ENCODE results near the gene RAPGEF4.

RAPGEF4 gene

DNA sequence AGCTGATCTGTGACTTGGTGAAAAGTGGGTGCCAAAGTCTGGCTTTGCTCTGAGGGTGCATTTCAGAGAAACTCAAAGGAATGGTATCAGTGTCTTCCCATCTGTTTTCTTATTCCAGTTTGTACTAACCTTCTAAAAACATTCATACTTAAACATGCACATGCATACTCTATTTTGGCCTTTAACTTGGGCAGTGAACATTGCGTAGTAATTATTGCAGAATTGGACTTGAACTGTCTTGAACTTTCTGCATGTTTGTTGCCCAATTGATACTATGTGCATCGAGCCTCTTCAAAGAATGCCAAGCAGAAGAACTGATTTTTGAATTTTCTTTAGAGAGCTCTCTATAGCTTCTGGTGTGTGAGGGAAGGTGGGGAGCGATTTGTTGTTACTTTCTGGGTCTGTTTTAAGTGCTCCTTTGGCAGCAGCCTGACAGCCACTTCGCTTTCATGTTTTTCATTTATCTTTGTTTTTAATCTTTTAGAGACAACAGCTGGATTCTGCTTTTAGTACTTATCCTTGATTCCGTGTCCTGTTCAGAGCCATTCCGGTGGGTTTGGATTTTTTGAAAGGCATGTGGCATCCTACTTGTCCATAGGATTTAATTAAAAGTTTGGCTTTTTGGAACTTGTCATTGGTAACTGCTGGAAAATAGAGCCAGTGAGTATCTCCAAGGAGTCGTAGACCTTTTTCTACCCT lies 159.2 kb downstream of the RAPGEF4 start:
- H4K8ac ChIP-seq (ENCODE audit: low read depth, low read length), result no peak overlapping the region
- DNase-seq, result no peak
- H3K9ac ChIP-seq (ENCODE audit: low read length), result no peak overlapping the region
- H3K4me2 ChIP-seq (ENCODE audit: low read length), result no peak overlapping the region
- H2BK12ac ChIP-seq (ENCODE audit: low read length), result no peak overlapping the region
- no peak overlapping the region for H2AFZ ChIP-seq (ENCODE audit: insufficient read depth, low read length, poor library complexity)
- no peak overlapping the region for H2BK120ac ChIP-seq (ENCODE audit: insufficient read depth, low read length, poor library complexity)
- H3K4ac ChIP-seq (ENCODE audit: low read depth, low read length), result no peak overlapping the region
- H3K14ac ChIP-seq (ENCODE audit: low read length), result no peak overlapping the region
- no peak overlapping the region for H3K23ac ChIP-seq (ENCODE audit: low read length)
- H3K4me3 ChIP-seq (ENCODE audit: low read depth, low read length), result no peak overlapping the region
- H3K79me1 ChIP-seq (ENCODE audit: low read length), result no peaks in the 10 kb centered on the region
- H3K18ac ChIP-seq (ENCODE audit: low read length), result no peak overlapping the region
- H2BK5ac ChIP-seq (ENCODE audit: low read depth, low read length, poor library complexity), result no peak overlapping the region
- H3K9me3 ChIP-seq (ENCODE audit: insufficient read depth, low read depth, low read length), result peaks cover 3% of the 10 kb centered on the region
- H3K4me1 ChIP-seq (ENCODE audit: control insufficient read depth in 1 of 2, insufficient read depth in 2 of 2, low read length in 2 of 2), result no peaks in the 10 kb centered on the region
- peaks cover under 1% of the 10 kb centered on the region for H3K27me3 ChIP-seq (ENCODE audit: insufficient read depth, low read length)
- no peaks in the 10 kb centered on the region for H3K36me3 ChIP-seq (ENCODE audit: control insufficient read depth in 1 of 2, insufficient read depth in 2 of 2, low read length in 2 of 2)
- no peak overlapping the region for H2AK5ac ChIP-seq (ENCODE audit: low read length)
- no peaks in the 10 kb centered on the region for H3K79me2 ChIP-seq (ENCODE audit: control insufficient read depth, insufficient read depth, low read length, poor library complexity)
- H4K12ac ChIP-seq (ENCODE audit: low read depth, low read length), result no peak overlapping the region
- no peak overlapping the region for H3K27ac ChIP-seq (ENCODE audit: low read depth, low read length)
- no CpG with 5 or more reads among the region's 7 CpGs for WGBS (ENCODE audit: extremely low coverage, insufficient coverage, insufficient read length)
- H4K91ac ChIP-seq (ENCODE audit: low read depth, low read length), result no peak overlapping the region

DNA sequence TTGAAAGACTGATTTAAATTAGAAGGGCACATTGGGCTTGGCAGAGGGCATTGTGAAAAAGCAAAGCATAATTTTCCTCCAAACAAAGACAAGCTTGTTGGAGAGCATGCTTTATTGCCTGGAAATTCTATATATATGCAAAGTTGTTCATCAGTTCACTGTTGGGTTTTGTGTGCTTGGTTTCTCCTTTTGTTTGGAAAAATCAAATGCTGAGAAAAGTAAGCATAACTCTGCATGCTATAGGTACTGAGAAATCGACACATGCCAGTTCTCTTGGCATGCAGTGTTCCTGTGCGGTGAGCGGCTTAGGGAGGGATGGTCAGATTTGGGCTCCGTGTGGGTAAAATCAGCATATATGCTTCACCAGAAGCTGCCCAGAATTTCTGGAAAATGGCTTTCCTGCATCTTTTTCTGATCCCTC lies 161.0 kb downstream of the RAPGEF4 start:
- Histone ChIP-seq H3K9ac (ENCODE audit: low read length) (no peak overlapping the region), H3K4ac (ENCODE audit: low read depth, low read length) (no peak overlapping the region), H3K4me3 (ENCODE audit: low read depth, low read length) (no peak overlapping the region), H3K27me3 (ENCODE audit: insufficient read depth, low read length) (peaks cover 2% of the 10 kb centered on the region), H3K36me3 (ENCODE audit: control insufficient read depth in 1 of 2, insufficient read depth in 2 of 2, low read length in 2 of 2) (no peaks in the 10 kb centered on the region), H3K18ac (ENCODE audit: low read length) (no peak overlapping the region), H3K79me2 (ENCODE audit: control insufficient read depth, insufficient read depth, low read length, poor library complexity) (no peaks in the 10 kb centered on the region), H3K27ac (ENCODE audit: low read depth, low read length) (no peak overlapping the region), H4K8ac (ENCODE audit: low read depth, low read length) (no peak overlapping the region), H3K4me1 (ENCODE audit: control insufficient read depth in 1 of 2, insufficient read depth in 2 of 2, low read length in 2 of 2) (no peaks in the 10 kb centered on the region), H3K9me3 (ENCODE audit: insufficient read depth, low read depth, low read length) (peaks cover 3% of the 10 kb centered on the region), H3K79me1 (ENCODE audit: low read length) (no peaks in the 10 kb centered on the region), H4K12ac (ENCODE audit: low read depth, low read length) (no peak overlapping the region), H3K14ac (ENCODE audit: low read length) (no peak overlapping the region), H3K4me2 (ENCODE audit: low read length) (no peak overlapping the region), H2BK5ac (ENCODE audit: low read depth, low read length, poor library complexity) (no peak overlapping the region), H4K91ac (ENCODE audit: low read depth, low read length) (no peak overlapping the region), H2BK12ac (ENCODE audit: low read length) (no peak overlapping the region), H2BK120ac (ENCODE audit: insufficient read depth, low read length, poor library complexity) (no peak overlapping the region), H2AFZ (ENCODE audit: insufficient read depth, low read length, poor library complexity) (no peak overlapping the region), H3K23ac (ENCODE audit: low read length) (no peak overlapping the region), H2AK5ac (ENCODE audit: low read length) (no peak overlapping the region)
- no CpG with 5 or more reads among the region's 4 CpGs for WGBS (ENCODE audit: extremely low coverage, insufficient coverage, insufficient read length)
- no peak for DNase-seq

DNA sequence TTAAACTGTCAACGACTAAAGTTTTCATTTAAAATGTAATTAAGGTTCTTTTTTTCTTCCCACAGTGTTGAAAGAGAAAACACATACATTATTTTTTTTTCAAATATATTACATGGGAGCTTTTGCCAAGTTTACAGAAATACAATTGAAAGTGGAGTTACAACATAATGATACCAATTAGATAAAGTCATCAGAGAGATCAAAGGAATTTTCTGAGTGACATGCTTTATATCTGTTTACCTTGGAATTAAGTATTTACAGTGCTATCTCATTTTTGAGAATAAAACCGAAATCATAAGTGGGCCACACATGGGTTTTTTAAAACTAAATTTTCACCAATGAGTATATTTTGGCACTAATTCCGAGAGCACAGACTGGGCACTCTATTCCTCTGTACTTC lies 165.2 kb downstream of the RAPGEF4 start:
- DNase-seq, result no peak
- WGBS (ENCODE audit: extremely low coverage, insufficient coverage, insufficient read length), result no CpG with 5 or more reads among the region's 3 CpGs
- H3K27me3 ChIP-seq (ENCODE audit: insufficient read depth, low read length), result peaks cover 2% of the 10 kb centered on the region
- no peak overlapping the region for H2BK12ac ChIP-seq (ENCODE audit: low read length)
- H4K12ac ChIP-seq (ENCODE audit: low read depth, low read length), result no peak overlapping the region
- H4K8ac ChIP-seq (ENCODE audit: low read depth, low read length), result no peak overlapping the region
- no peak overlapping the region for H3K23ac ChIP-seq (ENCODE audit: low read length)
- H2BK120ac ChIP-seq (ENCODE audit: insufficient read depth, low read length, poor library complexity), result no peak overlapping the region
- H3K79me1 ChIP-seq (ENCODE audit: low read length), result no peaks in the 10 kb centered on the region
- H2AK5ac ChIP-seq (ENCODE audit: low read length), result no peak overlapping the region
- peaks cover 3% of the 10 kb centered on the region for H3K9me3 ChIP-seq (ENCODE audit: insufficient read depth, low read depth, low read length)
- H3K9ac ChIP-seq (ENCODE audit: low read length), result no peak overlapping the region
- no peak overlapping the region for H4K91ac ChIP-seq (ENCODE audit: low read depth, low read length)
- H3K27ac ChIP-seq (ENCODE audit: low read depth, low read length), result no peak overlapping the region
- no peak overlapping the region for H3K18ac ChIP-seq (ENCODE audit: low read length)
- no peak overlapping the region for H3K4me3 ChIP-seq (ENCODE audit: low read depth, low read length)
- no peak overlapping the region for H3K4ac ChIP-seq (ENCODE audit: low read depth, low read length)
- H3K36me3 ChIP-seq (ENCODE audit: control insufficient read depth in 1 of 2, insufficient read depth in 2 of 2, low read length in 2 of 2), result no peaks in the 10 kb centered on the region
- H3K14ac ChIP-seq (ENCODE audit: low read length), result no peak overlapping the region
- no peaks in the 10 kb centered on the region for H3K79me2 ChIP-seq (ENCODE audit: control insufficient read depth, insufficient read depth, low read length, poor library complexity)
- no peak overlapping the region for H2BK5ac ChIP-seq (ENCODE audit: low read depth, low read length, poor library complexity)
- no peak overlapping the region for H3K4me2 ChIP-seq (ENCODE audit: low read length)
- H3K4me1 ChIP-seq (ENCODE audit: control insufficient read depth in 1 of 2, insufficient read depth in 2 of 2, low read length in 2 of 2), result no peaks in the 10 kb centered on the region
- no peak overlapping the region for H2AFZ ChIP-seq (ENCODE audit: insufficient read depth, low read length, poor library complexity)

DNA sequence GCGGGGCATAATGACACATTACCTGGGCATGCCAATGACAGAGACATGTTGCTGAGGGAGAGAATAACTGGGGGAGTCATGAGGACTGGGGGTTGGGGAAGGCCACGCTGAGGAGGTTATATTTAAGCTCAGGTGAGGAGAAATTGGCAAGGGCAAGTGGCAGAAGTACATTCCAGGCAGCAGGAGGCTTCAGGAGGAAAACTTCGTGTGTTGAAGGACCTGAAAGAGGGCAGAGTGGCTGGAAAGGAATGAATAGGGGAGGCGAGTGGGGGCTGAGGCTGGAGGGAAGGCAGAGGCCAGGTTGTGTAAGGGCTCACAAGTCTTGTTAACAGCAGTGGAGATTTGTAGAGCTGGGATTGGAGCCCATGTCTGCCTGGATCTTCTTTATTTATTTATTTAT lies 166.3 kb downstream of the RAPGEF4 start:
- no peaks in the 10 kb centered on the region for H3K79me2 ChIP-seq (ENCODE audit: control insufficient read depth, insufficient read depth, low read length, poor library complexity)
- H2BK12ac ChIP-seq (ENCODE audit: low read length), result no peak overlapping the region
- no peak overlapping the region for H4K91ac ChIP-seq (ENCODE audit: low read depth, low read length)
- no peak overlapping the region for H2AK5ac ChIP-seq (ENCODE audit: low read length)
- no peak overlapping the region for H2BK120ac ChIP-seq (ENCODE audit: insufficient read depth, low read length, poor library complexity)
- no peak overlapping the region for H3K9ac ChIP-seq (ENCODE audit: low read length)
- no peak overlapping the region for H2AFZ ChIP-seq (ENCODE audit: insufficient read depth, low read length, poor library complexity)
- no peak overlapping the region for H3K4me2 ChIP-seq (ENCODE audit: low read length)
- peaks cover 2% of the 10 kb centered on the region for H3K27me3 ChIP-seq (ENCODE audit: insufficient read depth, low read length)
- no peak overlapping the region for H3K18ac ChIP-seq (ENCODE audit: low read length)
- H3K23ac ChIP-seq (ENCODE audit: low read length), result no peak overlapping the region
- no peaks in the 10 kb centered on the region for H3K4me1 ChIP-seq (ENCODE audit: control insufficient read depth in 1 of 2, insufficient read depth in 2 of 2, low read length in 2 of 2)
- H4K12ac ChIP-seq (ENCODE audit: low read depth, low read length), result no peak overlapping the region
- H3K14ac ChIP-seq (ENCODE audit: low read length), result no peak overlapping the region
- no peak overlapping the region for H3K4ac ChIP-seq (ENCODE audit: low read depth, low read length)
- DNase-seq, result peak in 1 of 2 donors; percentile 24
- no peaks in the 10 kb centered on the region for H3K79me1 ChIP-seq (ENCODE audit: low read length)
- H3K36me3 ChIP-seq (ENCODE audit: control insufficient read depth in 1 of 2, insufficient read depth in 2 of 2, low read length in 2 of 2), result no peaks in the 10 kb centered on the region
- no CpG with 5 or more reads among the region's 4 CpGs for WGBS (ENCODE audit: extremely low coverage, insufficient coverage, insufficient read length)
- no peak overlapping the region for H3K27ac ChIP-seq (ENCODE audit: low read depth, low read length)
- no peak overlapping the region for H3K4me3 ChIP-seq (ENCODE audit: low read depth, low read length)
- no peak overlapping the region for H4K8ac ChIP-seq (ENCODE audit: low read depth, low read length)
- no peak overlapping the region for H2BK5ac ChIP-seq (ENCODE audit: low read depth, low read length, poor library complexity)
- H3K9me3 ChIP-seq (ENCODE audit: insufficient read depth, low read depth, low read length), result peaks cover 3% of the 10 kb centered on the region

Measured in trophoblast cell (in vitro differentiated cells and primary cell).